HepG2 (cell line): Measurements from ENCODE around the gene ADAMTS18. TPM values are rescaled to one million over a fixed set of nuclear protein-coding genes. Genes with fewer than 3 reads are reported as not detected.

Source experiments
- GATAD1 ChIP-seq: IDR thresholded peaks from 2 replicates; pipeline ENCODE4 v1.6.1; 2016; ENCODE audit warnings: missing genetic modification reagents, missing compliant biosample characterization
- HMGA1 ChIP-seq: sonication (generic); formaldehyde crosslinking; conservative IDR thresholded peaks from 2 replicates; pipeline ENCODE4 v1.4.0; 2020; ENCODE audit warnings: missing genetic modification reagents
- ZMAT3 ChIP-seq: sonication (generic); formaldehyde crosslinking; conservative IDR thresholded peaks from 2 replicates; pipeline ENCODE4 v1.7.0; 2021; ENCODE audit warnings: missing genetic modification reagents
- ZNF431 ChIP-seq: sonication (generic); formaldehyde crosslinking; IDR thresholded peaks from 2 replicates; pipeline ENCODE4 v1.9.0; 2022; ENCODE audit warnings: missing genetic modification reagents, low read depth, mild to moderate bottlenecking, borderline replicate concordance
- ZNF530 ChIP-seq: sonication (generic); formaldehyde crosslinking; IDR thresholded peaks from 2 replicates; pipeline ENCODE4 v1.5.0; 2020; ENCODE audit warnings: low read depth, mild to moderate bottlenecking, missing genetic modification reagents
- ZSCAN29 ChIP-seq: sonication (generic); formaldehyde crosslinking; conservative IDR thresholded peaks from 2 replicates; pipeline ENCODE4 v1.4.0; 2020; ENCODE audit warnings: mild to moderate bottlenecking, missing genetic modification reagents
- polyA plus RNA-seq, 8 experiments: library from polyadenylated mRNA; depleted of rRNA in 3 of 8; stranded (reverse) in 7 of 8; unstranded in 1 of 8; fragments of >200 nt; fragmentation: Illumina TruSeq in 4 of 8; extraction: Trizol in 4 of 8; gene quantifications; 2 replicates each; pipeline versions ENCODE4 v1.2.1 to v1.2.3, GENCODE V29; 2011 to 2016; ENCODE audit warnings: low read depth in 4 of 8, missing spikeins in 1 of 8, mixed read lengths in 1 of 8; ENCODE audit not compliant: insufficient read depth in 1 of 8
- total RNA-seq, 5 experiments: library from RNA; depleted of rRNA; stranded (reverse); fragments of >200 nt; fragmentation: Illumina TruSeq; extraction: Trizol; gene quantifications; 2 replicates each; pipeline ENCODE4 v1.2.3, GENCODE V29; 2016; ENCODE audit warnings: low read depth in 1 of 5
- TF ChIP-seq, protein P1 (sequence below): IDR thresholded peaks from 2 replicates; pipeline ENCODE4 v1.6.1; 2016; ENCODE audit warnings: missing biosample characterization, missing genetic modification reagents, low read depth
- TF ChIP-seq, protein P2 (sequence below): sonication (generic); formaldehyde crosslinking; conservative IDR thresholded peaks from 2 replicates; pipeline ENCODE4 v1.8.0; 2022; ENCODE audit warnings: mild to moderate bottlenecking, moderate library complexity, missing genetic modification reagents
- TF ChIP-seq, protein P3 (sequence below): sonication (generic); formaldehyde crosslinking; IDR thresholded peaks from 2 replicates; pipeline ENCODE4 v1.5.0; 2020; ENCODE audit warnings: missing genetic modification reagents
- TF ChIP-seq, protein P4 (sequence below): sonication (generic); formaldehyde crosslinking; IDR thresholded peaks from 2 replicates; pipeline ENCODE4 v1.4.0; 2020; ENCODE audit warnings: missing genetic modification reagents
- TF ChIP-seq, protein P5 (sequence below): sonication (generic); formaldehyde crosslinking; IDR thresholded peaks from 2 replicates; pipeline ENCODE4 v1.5.0; 2020; ENCODE audit warnings: mild to moderate bottlenecking, missing genetic modification reagents
- TF ChIP-seq, protein P6 (sequence below): sonication (generic); formaldehyde crosslinking; IDR thresholded peaks from 2 replicates; pipeline ENCODE4 v1.5.0; 2020; ENCODE audit warnings: missing genetic modification reagents
- TF ChIP-seq, protein P7 (sequence below): sonication (generic); formaldehyde crosslinking; IDR thresholded peaks from 2 replicates; pipeline ENCODE4 v1.8.1; 2023; ENCODE audit warnings: missing genetic modification reagents, inconsistent platforms, borderline replicate concordance

ADAMTS18 gene
- total and polyA plus RNA-seq, 2 of the 13 experiments (the other 11 are each of a cell fraction or from before 2014, with no cell fraction given): 0.01 TPM; not detected in 1

DNA sequence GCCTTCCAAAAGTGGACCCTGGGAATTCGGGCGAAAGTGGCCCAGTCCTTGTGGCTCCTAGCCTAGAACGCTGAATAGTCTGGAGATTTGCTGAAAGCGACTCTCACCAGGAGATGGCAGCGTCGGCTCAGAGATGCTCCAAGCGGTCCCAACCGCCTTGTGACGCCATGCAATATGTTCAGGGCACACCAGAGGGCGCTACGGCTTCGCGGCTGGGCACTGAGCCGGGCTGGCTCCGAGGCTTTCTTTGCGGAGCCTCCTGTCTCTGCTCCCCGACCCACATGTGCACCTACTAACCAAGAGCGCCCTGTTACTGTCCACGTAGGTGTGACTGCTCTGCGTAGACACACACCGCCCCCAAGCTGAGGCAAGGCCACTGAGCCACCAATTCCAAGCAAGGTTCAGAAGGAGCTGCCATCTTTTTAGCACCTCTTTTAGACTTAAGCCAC lies 198.7 kb downstream of the ADAMTS18 start (continued):
- TF ChIP-seq, protein P1, sequence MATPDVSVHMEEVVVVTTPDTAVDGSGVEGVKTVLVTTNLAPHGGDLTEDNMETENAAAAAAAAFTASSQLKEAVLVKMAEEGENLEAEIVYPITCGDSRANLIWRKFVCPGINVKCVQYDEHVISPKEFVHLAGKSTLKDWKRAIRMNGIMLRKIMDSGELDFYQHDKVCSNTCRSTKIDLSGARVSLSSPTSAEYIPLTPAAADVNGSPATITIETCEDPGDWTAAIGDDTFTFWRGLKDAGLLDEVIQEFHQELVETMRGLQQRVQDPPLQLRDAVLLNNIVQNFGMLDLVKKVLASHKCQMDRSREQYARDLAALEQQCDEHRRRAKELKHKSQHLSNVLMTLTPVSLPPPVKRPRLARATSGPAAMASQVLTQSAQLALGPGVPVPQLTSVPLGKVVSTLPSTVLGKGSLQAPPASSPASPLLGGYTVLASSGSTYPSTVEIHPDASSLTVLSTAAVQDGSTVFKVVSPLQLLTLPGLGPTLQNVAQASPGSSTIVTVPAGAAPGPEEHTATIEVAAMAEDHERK (CRISPR knock-in tag): no peak
- TF ChIP-seq ZNF431 (CRISPR knock-in tag) (no peak), ZNF530 (CRISPR knock-in tag) (no peak), ZMAT3 (CRISPR knock-in tag) (no peak; the same call in 1 of the 2 replicates), ZSCAN29 (CRISPR knock-in tag) (no peak), GATAD1 (CRISPR knock-in tag) (peak; percentile 43; the same call in 1 of the 2 replicates), HMGA1 (no peak)
- TF ChIP-seq, protein P2, sequence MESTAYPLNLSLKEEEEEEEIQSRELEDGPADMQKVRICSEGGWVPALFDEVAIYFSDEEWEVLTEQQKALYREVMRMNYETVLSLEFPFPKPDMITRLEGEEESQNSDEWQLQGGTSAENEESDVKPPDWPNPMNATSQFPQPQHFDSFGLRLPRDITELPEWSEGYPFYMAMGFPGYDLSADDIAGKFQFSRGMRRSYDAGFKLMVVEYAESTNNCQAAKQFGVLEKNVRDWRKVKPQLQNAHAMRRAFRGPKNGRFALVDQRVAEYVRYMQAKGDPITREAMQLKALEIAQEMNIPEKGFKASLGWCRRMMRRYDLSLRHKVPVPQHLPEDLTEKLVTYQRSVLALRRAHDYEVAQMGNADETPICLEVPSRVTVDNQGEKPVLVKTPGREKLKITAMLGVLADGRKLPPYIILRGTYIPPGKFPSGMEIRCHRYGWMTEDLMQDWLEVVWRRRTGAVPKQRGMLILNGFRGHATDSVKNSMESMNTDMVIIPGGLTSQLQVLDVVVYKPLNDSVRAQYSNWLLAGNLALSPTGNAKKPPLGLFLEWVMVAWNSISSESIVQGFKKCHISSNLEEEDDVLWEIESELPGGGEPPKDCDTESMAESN (CRISPR knock-in tag): peak; percentile 56; the same call in 1 of the 2 replicates
- TF ChIP-seq, protein P3, sequence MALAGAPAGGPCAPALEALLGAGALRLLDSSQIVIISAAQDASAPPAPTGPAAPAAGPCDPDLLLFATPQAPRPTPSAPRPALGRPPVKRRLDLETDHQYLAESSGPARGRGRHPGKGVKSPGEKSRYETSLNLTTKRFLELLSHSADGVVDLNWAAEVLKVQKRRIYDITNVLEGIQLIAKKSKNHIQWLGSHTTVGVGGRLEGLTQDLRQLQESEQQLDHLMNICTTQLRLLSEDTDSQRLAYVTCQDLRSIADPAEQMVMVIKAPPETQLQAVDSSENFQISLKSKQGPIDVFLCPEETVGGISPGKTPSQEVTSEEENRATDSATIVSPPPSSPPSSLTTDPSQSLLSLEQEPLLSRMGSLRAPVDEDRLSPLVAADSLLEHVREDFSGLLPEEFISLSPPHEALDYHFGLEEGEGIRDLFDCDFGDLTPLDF (CRISPR knock-in tag): no peak
- TF ChIP-seq, protein P4, sequence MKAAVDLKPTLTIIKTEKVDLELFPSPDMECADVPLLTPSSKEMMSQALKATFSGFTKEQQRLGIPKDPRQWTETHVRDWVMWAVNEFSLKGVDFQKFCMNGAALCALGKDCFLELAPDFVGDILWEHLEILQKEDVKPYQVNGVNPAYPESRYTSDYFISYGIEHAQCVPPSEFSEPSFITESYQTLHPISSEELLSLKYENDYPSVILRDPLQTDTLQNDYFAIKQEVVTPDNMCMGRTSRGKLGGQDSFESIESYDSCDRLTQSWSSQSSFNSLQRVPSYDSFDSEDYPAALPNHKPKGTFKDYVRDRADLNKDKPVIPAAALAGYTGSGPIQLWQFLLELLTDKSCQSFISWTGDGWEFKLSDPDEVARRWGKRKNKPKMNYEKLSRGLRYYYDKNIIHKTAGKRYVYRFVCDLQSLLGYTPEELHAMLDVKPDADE (CRISPR knock-in tag): no peak
- TF ChIP-seq, protein P5, sequence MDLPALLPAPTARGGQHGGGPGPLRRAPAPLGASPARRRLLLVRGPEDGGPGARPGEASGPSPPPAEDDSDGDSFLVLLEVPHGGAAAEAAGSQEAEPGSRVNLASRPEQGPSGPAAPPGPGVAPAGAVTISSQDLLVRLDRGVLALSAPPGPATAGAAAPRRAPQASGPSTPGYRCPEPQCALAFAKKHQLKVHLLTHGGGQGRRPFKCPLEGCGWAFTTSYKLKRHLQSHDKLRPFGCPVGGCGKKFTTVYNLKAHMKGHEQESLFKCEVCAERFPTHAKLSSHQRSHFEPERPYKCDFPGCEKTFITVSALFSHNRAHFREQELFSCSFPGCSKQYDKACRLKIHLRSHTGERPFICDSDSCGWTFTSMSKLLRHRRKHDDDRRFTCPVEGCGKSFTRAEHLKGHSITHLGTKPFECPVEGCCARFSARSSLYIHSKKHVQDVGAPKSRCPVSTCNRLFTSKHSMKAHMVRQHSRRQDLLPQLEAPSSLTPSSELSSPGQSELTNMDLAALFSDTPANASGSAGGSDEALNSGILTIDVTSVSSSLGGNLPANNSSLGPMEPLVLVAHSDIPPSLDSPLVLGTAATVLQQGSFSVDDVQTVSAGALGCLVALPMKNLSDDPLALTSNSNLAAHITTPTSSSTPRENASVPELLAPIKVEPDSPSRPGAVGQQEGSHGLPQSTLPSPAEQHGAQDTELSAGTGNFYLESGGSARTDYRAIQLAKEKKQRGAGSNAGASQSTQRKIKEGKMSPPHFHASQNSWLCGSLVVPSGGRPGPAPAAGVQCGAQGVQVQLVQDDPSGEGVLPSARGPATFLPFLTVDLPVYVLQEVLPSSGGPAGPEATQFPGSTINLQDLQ: no peak
- TF ChIP-seq, protein P6, sequence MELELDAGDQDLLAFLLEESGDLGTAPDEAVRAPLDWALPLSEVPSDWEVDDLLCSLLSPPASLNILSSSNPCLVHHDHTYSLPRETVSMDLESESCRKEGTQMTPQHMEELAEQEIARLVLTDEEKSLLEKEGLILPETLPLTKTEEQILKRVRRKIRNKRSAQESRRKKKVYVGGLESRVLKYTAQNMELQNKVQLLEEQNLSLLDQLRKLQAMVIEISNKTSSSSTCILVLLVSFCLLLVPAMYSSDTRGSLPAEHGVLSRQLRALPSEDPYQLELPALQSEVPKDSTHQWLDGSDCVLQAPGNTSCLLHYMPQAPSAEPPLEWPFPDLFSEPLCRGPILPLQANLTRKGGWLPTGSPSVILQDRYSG (CRISPR knock-in tag): no peak
- TF ChIP-seq, protein P7, sequence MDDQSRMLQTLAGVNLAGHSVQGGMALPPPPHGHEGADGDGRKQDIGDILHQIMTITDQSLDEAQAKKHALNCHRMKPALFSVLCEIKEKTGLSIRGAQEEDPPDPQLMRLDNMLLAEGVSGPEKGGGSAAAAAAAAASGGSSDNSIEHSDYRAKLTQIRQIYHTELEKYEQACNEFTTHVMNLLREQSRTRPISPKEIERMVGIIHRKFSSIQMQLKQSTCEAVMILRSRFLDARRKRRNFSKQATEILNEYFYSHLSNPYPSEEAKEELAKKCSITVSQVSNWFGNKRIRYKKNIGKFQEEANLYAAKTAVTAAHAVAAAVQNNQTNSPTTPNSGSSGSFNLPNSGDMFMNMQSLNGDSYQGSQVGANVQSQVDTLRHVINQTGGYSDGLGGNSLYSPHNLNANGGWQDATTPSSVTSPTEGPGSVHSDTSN (CRISPR knock-in tag): no peak
